H1 (cell line): ENCODE measurements around the gene FCGBP.

Source experiments
- ASH2L ChIP-seq: fragments of 200-600, 300-600 bp; sonication (generic); IDR thresholded peaks from one replicate; pipeline ENCODE4 v1.7.1; 2017; ENCODE audit warnings: low read length
- CEBPB ChIP-seq: IDR thresholded peaks from 2 replicates; pipeline ENCODE4 v1.6.1; 2012; ENCODE audit warnings: low read depth, low read length
- EZH2 ChIP-seq: fragments of 200-600 bp; sonication (generic); IDR thresholded peaks from 2 replicates; pipeline ENCODE4 v1.7.1; 2012; ENCODE audit warnings: low read depth, mild to moderate bottlenecking, moderate library complexity, low read length, inconsistent platforms; ENCODE audit not compliant: severe bottlenecking
- HDAC6 ChIP-seq: IDR thresholded peaks from one replicate; pipeline ENCODE4 v1.7.1; 2012; ENCODE audit warnings: low read depth, mild to moderate bottlenecking, inconsistent platforms, low read length, moderate library complexity
- POLR2AphosphoS5 ChIP-seq: IDR thresholded peaks from 2 replicates; pipeline ENCODE4 v1.6.1; 2011; ENCODE audit warnings: low read depth, low read length
- ZNF274 ChIP-seq: IDR thresholded peaks from 2 replicates; pipeline ENCODE4 v1.7.0; 2012; ENCODE audit warnings: low read length, borderline replicate concordance; ENCODE audit errors: extremely low read depth
- TF ChIP-seq, protein P1 (sequence below), 3 experiments: IDR thresholded peaks; 1 replicate in 2 of 3; 2 replicates in 1 of 3; pipeline versions ENCODE4 v1.5.1 to v1.6.1; 2011; ENCODE audit warnings: low read length in 3 of 3, mild to moderate bottlenecking in 3 of 3, inconsistent platforms in 2 of 3, low read depth in 1 of 3, moderate library complexity in 1 of 3; ENCODE audit not compliant: insufficient read depth in 1 of 3; ENCODE audit errors: control extremely low read depth in 1 of 3
- TF ChIP-seq, protein P2 (sequence below): IDR thresholded peaks from 2 replicates; pipeline ENCODE4 v1.6.1; 2011; ENCODE audit warnings: low read length, improper control_type of control experiment

DNA sequence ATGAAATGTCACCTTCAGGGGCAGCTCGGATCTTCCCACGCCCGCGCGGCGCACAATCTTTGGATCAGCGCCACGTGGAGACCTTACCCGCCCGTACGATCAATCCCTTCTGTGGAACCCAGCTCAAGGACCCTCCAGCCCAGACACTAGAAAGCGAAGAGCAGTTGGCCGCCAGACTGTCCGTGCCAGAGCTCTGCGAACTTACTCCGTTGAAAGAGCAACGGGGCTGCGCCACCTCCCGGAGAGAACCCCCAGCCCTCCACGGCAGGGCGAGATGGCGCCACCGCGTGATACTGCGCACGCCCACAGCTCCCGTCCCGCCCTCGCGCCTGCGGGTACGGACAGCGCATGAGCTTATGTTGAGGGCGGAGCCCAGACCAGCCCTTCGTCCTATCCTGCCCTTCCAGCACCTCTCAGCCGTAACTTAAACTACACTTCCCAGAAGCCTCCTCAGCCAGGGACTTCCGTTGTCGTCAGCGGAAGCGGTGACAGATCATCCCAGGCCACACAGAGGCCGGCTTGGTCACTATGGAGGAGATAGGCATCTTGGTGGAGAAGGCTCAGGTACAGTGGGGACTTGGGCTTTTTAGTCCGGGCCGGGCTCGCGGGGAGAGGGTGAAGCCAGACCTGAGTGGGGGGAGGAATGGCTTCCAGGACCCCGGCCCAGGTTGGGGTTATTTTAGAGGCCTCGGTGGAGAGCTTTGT, 36.4 kb upstream of the FCGBP start, which contains the start of gene PSMC4:
- TF ChIP-seq CEBPB (no peak), HDAC6 (no peak), POLR2AphosphoS5 (peak; percentile 82), ASH2L (peak; percentile 80), EZH2 (no peak), ZNF274 (no peak)
- TF ChIP-seq, protein P1, sequence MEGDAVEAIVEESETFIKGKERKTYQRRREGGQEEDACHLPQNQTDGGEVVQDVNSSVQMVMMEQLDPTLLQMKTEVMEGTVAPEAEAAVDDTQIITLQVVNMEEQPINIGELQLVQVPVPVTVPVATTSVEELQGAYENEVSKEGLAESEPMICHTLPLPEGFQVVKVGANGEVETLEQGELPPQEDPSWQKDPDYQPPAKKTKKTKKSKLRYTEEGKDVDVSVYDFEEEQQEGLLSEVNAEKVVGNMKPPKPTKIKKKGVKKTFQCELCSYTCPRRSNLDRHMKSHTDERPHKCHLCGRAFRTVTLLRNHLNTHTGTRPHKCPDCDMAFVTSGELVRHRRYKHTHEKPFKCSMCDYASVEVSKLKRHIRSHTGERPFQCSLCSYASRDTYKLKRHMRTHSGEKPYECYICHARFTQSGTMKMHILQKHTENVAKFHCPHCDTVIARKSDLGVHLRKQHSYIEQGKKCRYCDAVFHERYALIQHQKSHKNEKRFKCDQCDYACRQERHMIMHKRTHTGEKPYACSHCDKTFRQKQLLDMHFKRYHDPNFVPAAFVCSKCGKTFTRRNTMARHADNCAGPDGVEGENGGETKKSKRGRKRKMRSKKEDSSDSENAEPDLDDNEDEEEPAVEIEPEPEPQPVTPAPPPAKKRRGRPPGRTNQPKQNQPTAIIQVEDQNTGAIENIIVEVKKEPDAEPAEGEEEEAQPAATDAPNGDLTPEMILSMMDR (IDR thresholded peaks at IDR 0.05; ENCODE audit: control extremely low read depth in 1 of 3, insufficient read depth in 1 of 3, low read depth in 1 of 3, low read length in 3 of 3), result peak; percentile 62 to 79 (median 77)
- TF ChIP-seq, protein P2, sequence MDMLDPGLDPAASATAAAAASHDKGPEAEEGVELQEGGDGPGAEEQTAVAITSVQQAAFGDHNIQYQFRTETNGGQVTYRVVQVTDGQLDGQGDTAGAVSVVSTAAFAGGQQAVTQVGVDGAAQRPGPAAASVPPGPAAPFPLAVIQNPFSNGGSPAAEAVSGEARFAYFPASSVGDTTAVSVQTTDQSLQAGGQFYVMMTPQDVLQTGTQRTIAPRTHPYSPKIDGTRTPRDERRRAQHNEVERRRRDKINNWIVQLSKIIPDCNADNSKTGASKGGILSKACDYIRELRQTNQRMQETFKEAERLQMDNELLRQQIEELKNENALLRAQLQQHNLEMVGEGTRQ, result 0 out of 2 replicates have a peak, but pooled peaks have one; percentile 26
